PC-9 (cell line): Measurements from ENCODE around the gene CDK17.
"Not testable (repeated sequence)": the region's sequence is repeated elsewhere in the genome, so short reads cannot be mapped to it uniquely, and the experiment has no call there.

Experiments used
- CTCF ChIP-seq: fragments of 200-600 bp; sonication (generic); conservative IDR thresholded peaks from 2 replicates; pipeline ENCODE4 v1.6.1; 2017; ENCODE audit warnings: mixed run types, antibody characterized with exemption, mild to moderate bottlenecking, moderate library complexity
- EZH2 ChIP-seq: fragments of 200-600 bp; sonication (generic); IDR thresholded peaks from 2 replicates; pipeline ENCODE4 v1.8.0; 2017; ENCODE audit warnings: antibody characterized with exemption, low read depth

GRCh38 chr12:96379743-96380142 is 20.5 kb downstream of the CDK17 start:
- not testable (repeated sequence) for TF ChIP-seq CTCF, EZH2
